IMR-90 (cell line): ENCODE data around the gene NANOS1. TPM values are rescaled to one million over a fixed set of nuclear protein-coding genes. Genes with fewer than 3 reads are reported as not detected.
A peak's percentile ranks its signal among the peaks of the same experiment; 100 is the strongest.

Experiments used
- ATAC-seq: fragments of 200-7000 bp; cut with Tn5 transposase; 2 replicates; pipeline ENCODE4 v1.9.1; 2020; ENCODE audit warnings: low read depth, mild to moderate bottlenecking, moderate library complexity
- Bru-seq: library from RNA; stranded (reverse); fragments of 400-500 nt; gene quantifications from one replicate; lab custom pipeline; 2021; lab: Mats Ljungman, UMichigan
- BruChase-seq, 2 experiments: library from RNA; stranded (reverse); fragments of 400-500 nt; gene quantifications; one replicate each; lab custom pipeline; 2021; lab: Mats Ljungman, UMichigan
- BruUV-seq: library from RNA; stranded (reverse); fragments of 400-500 nt; replicated peaks from 2 replicates; lab custom pipeline; 2021; lab: Mats Ljungman, UMichigan
- CTCF ChIA-PET: fragments of 300-600 bp; formaldehyde crosslinking; extraction: SDS; loops from one replicate; lab custom pipeline; 2021; ENCODE audit warnings: antibody characterized with exemption; lab: Yijun Ruan, JAX
- POLR2A ChIA-PET: fragments of 300-600 bp; sonication (Branson Sonifier 250); formaldehyde crosslinking; loops from one replicate; lab custom pipeline; 2022; ENCODE audit warnings: antibody characterized with exemption; ENCODE audit not compliant: unreplicated experiment; lab: Charles Lee
- DNase-seq: peaks from one replicate; pipeline ENCODE4 v3.0.0; 2013
- H2AFZ ChIP-seq: replicated peaks from 2 replicates; pipeline ENCODE3; 2013; ENCODE audit warnings: low read length, mild to moderate bottlenecking; ENCODE audit not compliant: poor library complexity
- H2AK5ac ChIP-seq: 2 replicates; pipeline ENCODE4 v1.6.1; 2013; ENCODE audit warnings: low read depth, low read length, inconsistent platforms
- H2AK9ac ChIP-seq: replicated peaks from 2 replicates; pipeline ENCODE3; 2013; ENCODE audit warnings: mild to moderate bottlenecking, low read depth, low read length, moderate library complexity; ENCODE audit not compliant: poor library complexity
- H2BK120ac ChIP-seq: 2 replicates; pipeline ENCODE4 v1.6.1; 2013; ENCODE audit warnings: low read depth, low read length, inconsistent platforms
- H2BK15ac ChIP-seq: 3 replicates; pipeline ENCODE4 v1.6.1; 2013; ENCODE audit warnings: low read depth, low read length, inconsistent platforms
- H2BK20ac ChIP-seq: 2 replicates; pipeline ENCODE4 v1.6.1; 2013; ENCODE audit warnings: low read depth, mild to moderate bottlenecking, inconsistent platforms, low read length, moderate library complexity
- H2BK5ac ChIP-seq: 2 replicates; pipeline ENCODE4 v1.6.1; 2013; ENCODE audit warnings: mild to moderate bottlenecking, low read depth, low read length, inconsistent platforms; ENCODE audit not compliant: poor library complexity, severe bottlenecking
- H3K14ac ChIP-seq: replicated peaks from 2 replicates; pipeline ENCODE4 v1.6.1; 2013; ENCODE audit warnings: low read depth, low read length, inconsistent platforms
- H3K18ac ChIP-seq: 2 replicates; pipeline ENCODE4 v1.6.1; 2013; ENCODE audit warnings: low read depth, low read length, control low read depth
- H3K23ac ChIP-seq: 2 replicates; pipeline ENCODE4 v1.6.1; 2013; ENCODE audit warnings: low read depth, low read length, inconsistent platforms
- H3K27ac ChIP-seq: 2 replicates; pipeline ENCODE4 v1.5.1; 2013; ENCODE audit warnings: mild to moderate bottlenecking, control low read depth, low read length; ENCODE audit not compliant: insufficient read depth
- H3K27me3 ChIP-seq: 2 replicates; pipeline ENCODE4 v1.6.1; 2013; ENCODE audit warnings: low read length; ENCODE audit not compliant: control insufficient read depth, insufficient read depth
- H3K36me3 ChIP-seq: 2 replicates; pipeline ENCODE4 v1.6.1; 2013; ENCODE audit warnings: low read length, mixed read lengths; ENCODE audit not compliant: control insufficient read depth, insufficient read depth
- H3K4ac ChIP-seq: 2 replicates; pipeline ENCODE4 v1.6.1; 2013; ENCODE audit warnings: low read depth, low read length, inconsistent platforms
- H3K4me1 ChIP-seq: 2 replicates; pipeline ENCODE4 v1.6.1; 2013; ENCODE audit warnings: low read length, mixed read lengths; ENCODE audit not compliant: control insufficient read depth, insufficient read depth
- H3K4me2 ChIP-seq: 2 replicates; pipeline ENCODE4 v1.6.1; 2013; ENCODE audit warnings: low read depth, mild to moderate bottlenecking, control low read depth, low read length, moderate library complexity
- H3K4me3 ChIP-seq: 2 replicates; pipeline ENCODE4 v1.5.1; 2013; ENCODE audit warnings: low read depth, mild to moderate bottlenecking, control low read depth, low read length, moderate library complexity; ENCODE audit not compliant: insufficient read depth
- H3K56ac ChIP-seq: 2 replicates; pipeline ENCODE4 v1.6.1; 2013; ENCODE audit warnings: low read length, inconsistent platforms; ENCODE audit not compliant: insufficient read depth; ENCODE audit errors: extremely low read depth
- H3K79me1 ChIP-seq, 2 experiments: 2 replicates each; pipeline ENCODE4 v1.6.1; 2013; ENCODE audit warnings: low read length in 2 of 2, inconsistent platforms in 1 of 2, low read depth in 1 of 2
- H3K9ac ChIP-seq: 2 replicates; pipeline ENCODE4 v1.6.1; 2013; ENCODE audit warnings: low read depth, low read length, control low read depth
- H3K9me1 ChIP-seq: 2 replicates; pipeline ENCODE4 v1.6.1; 2013; ENCODE audit warnings: low read length, inconsistent platforms; ENCODE audit not compliant: insufficient read depth
- H3K9me3 ChIP-seq: 2 replicates; pipeline ENCODE4 v1.6.1; 2013; ENCODE audit warnings: low read length; ENCODE audit not compliant: control insufficient read depth, insufficient read depth
- H4K20me1 ChIP-seq: 2 replicates; pipeline ENCODE4 v1.6.1; 2013; ENCODE audit warnings: low read length, inconsistent platforms; ENCODE audit not compliant: insufficient read depth
- H4K5ac ChIP-seq: 2 replicates; pipeline ENCODE4 v1.6.1; 2013; ENCODE audit warnings: mild to moderate bottlenecking, low read depth, low read length, control low read depth
- H4K8ac ChIP-seq, 2 experiments: 2 replicates each; pipeline ENCODE4 v1.6.1; 2013; ENCODE audit warnings: low read depth in 2 of 2, low read length in 2 of 2, control low read depth in 1 of 2, inconsistent platforms in 1 of 2
- H4K91ac ChIP-seq: 2 replicates; pipeline ENCODE4 v1.6.1; 2013; ENCODE audit warnings: low read depth, low read length, inconsistent platforms; ENCODE audit not compliant: insufficient read depth
- FOS ChIP-seq: fragments of 150-350 bp; IDR thresholded peaks from 2 replicates; pipeline ENCODE4 v1.6.1; 2016; ENCODE audit warnings: low read depth, low read length
- MAFK ChIP-seq: IDR thresholded peaks from 2 replicates; pipeline ENCODE4 v1.6.1; 2012; ENCODE audit warnings: low read depth, low read length, improper control_type of control experiment
- MAZ ChIP-seq: IDR thresholded peaks from 2 replicates; pipeline ENCODE4 v1.6.1; 2012; ENCODE audit warnings: low read depth, mild to moderate bottlenecking, low read length, improper control_type of control experiment, moderate library complexity, borderline replicate concordance
- MXI1 ChIP-seq: IDR thresholded peaks from 2 replicates; pipeline ENCODE4 v1.6.1; 2012; ENCODE audit warnings: low read depth, mild to moderate bottlenecking, low read length, moderate library complexity, borderline replicate concordance
- POLR2A ChIP-seq: IDR thresholded peaks from 2 replicates; pipeline ENCODE4 v1.6.1; 2012; ENCODE audit warnings: mild to moderate bottlenecking, low read depth, low read length
- RCOR1 ChIP-seq: IDR thresholded peaks from 2 replicates; pipeline ENCODE4 v1.6.1; 2012; ENCODE audit warnings: mild to moderate bottlenecking, low read length, improper control_type of control experiment; ENCODE audit not compliant: insufficient replicate concordance
- RFX5 ChIP-seq: IDR thresholded peaks from 2 replicates; pipeline ENCODE4 v1.8.0; 2012; ENCODE audit warnings: low read depth, mild to moderate bottlenecking, low read length, moderate library complexity
- SMC3 ChIP-seq: fragments of 150-350 bp; IDR thresholded peaks from 2 replicates; pipeline ENCODE4 v1.6.1; 2016; ENCODE audit warnings: low read depth, mild to moderate bottlenecking, antibody characterized with exemption, low read length, moderate library complexity
- WGBS, 2 experiments: methylation state at CpG; one replicate each; pipeline versions ENCODE4 v1.1.5 to v1.1.7; 2013; ENCODE audit warnings: missing lambda C conversion rate in 2 of 2; ENCODE audit not compliant: insufficient read length in 1 of 2; ENCODE audit errors: extremely low coverage in 2 of 2; 5-methylcytosine and 5-hydroxymethylcytosine counted together
- dilution Hi-C: fragments of 300-500 bp; cut with HindIII; formaldehyde crosslinking; loops from one replicate; pipeline ENCODE4 v1.14.3; 2018; ENCODE audit warnings: low sequenced_read_pairs; ENCODE audit not compliant: unreplicated experiment
- in situ Hi-C: fragments of 300-500 bp; cut with MboI; formaldehyde crosslinking; loops from 3 replicates; pipeline ENCODE4 v1.14.3; 2019; ENCODE audit warnings: low sequenced_read_pairs, inconsistent platforms, mixed read lengths
- intact Hi-C: fragments of 100-400 bp; cut with micrococcal nuclease; formaldehyde crosslinking; loops from 2 replicates; pipeline ENCODE4 v1.10.0; 2022
- long read RNA-seq: library from polyadenylated mRNA; unstranded; transcript quantifications from one replicate; pipeline ENCODE4 v2.0.0, GENCODE V29; 2021; ENCODE audit not compliant: unreplicated experiment
- polyA plus RNA-seq, 3 experiments: library from polyadenylated mRNA; depleted of rRNA; stranded (reverse); fragments of >200 nt; gene quantifications; 2 replicates each; pipeline ENCODE4 v1.2.3, GENCODE V29; 2012; ENCODE audit warnings: low replicate concordance in 1 of 3
- total RNA-seq: library from RNA; depleted of rRNA; stranded (reverse); fragments of >200 nt; gene quantifications from 2 replicates; pipeline ENCODE4 v1.2.3, GENCODE V29; 2012; rRNA removed
- TF ChIP-seq, protein P1 (sequence below): conservative IDR thresholded peaks from 2 replicates; pipeline ENCODE4 v1.5.1; 2012; ENCODE audit warnings: mild to moderate bottlenecking, low read depth, low read length, improper control_type of control experiment

The NANOS1 gene, protein sequence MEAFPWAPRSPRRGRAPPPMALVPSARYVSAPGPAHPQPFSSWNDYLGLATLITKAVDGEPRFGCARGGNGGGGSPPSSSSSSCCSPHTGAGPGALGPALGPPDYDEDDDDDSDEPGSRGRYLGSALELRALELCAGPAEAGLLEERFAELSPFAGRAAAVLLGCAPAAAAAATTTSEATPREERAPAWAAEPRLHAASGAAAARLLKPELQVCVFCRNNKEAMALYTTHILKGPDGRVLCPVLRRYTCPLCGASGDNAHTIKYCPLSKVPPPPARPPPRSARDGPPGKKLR
- under 0.01 and 0.28 TPM in 2 replicates for total RNA-seq
- 0.12 and 0.19 TPM in 2 replicates for polyA plus RNA-seq (2012; rRNA removed)
- 0.02 and 0.51 TPM in 2 replicates for polyA plus RNA-seq (2012; cell fraction: cytosol; rRNA removed)
- polyA plus RNA-seq (2012; cell fraction: nucleus; rRNA removed; ENCODE audit: low replicate concordance): 0.03 and 0.16 TPM in 2 replicates
- Bru-seq, nascent RNA: percentile 23 among the genes with signal in this experiment
- percentile 40 among the genes with signal in this experiment for BruChase-seq, experiment 1, labeled RNA remaining after a 6-hour chase
- BruChase-seq, experiment 2, labeled RNA remaining after a 2-hour chase: percentile 35 among the genes with signal in this experiment
- long read RNA-seq, full-length matches to known transcripts: 2 of 2 reads
- long read RNA-seq, partial matches to known transcripts: 0 of 2 reads
- long read RNA-seq, other reads (novel, unspliced or antisense): 0 of 2 reads

DNA sequence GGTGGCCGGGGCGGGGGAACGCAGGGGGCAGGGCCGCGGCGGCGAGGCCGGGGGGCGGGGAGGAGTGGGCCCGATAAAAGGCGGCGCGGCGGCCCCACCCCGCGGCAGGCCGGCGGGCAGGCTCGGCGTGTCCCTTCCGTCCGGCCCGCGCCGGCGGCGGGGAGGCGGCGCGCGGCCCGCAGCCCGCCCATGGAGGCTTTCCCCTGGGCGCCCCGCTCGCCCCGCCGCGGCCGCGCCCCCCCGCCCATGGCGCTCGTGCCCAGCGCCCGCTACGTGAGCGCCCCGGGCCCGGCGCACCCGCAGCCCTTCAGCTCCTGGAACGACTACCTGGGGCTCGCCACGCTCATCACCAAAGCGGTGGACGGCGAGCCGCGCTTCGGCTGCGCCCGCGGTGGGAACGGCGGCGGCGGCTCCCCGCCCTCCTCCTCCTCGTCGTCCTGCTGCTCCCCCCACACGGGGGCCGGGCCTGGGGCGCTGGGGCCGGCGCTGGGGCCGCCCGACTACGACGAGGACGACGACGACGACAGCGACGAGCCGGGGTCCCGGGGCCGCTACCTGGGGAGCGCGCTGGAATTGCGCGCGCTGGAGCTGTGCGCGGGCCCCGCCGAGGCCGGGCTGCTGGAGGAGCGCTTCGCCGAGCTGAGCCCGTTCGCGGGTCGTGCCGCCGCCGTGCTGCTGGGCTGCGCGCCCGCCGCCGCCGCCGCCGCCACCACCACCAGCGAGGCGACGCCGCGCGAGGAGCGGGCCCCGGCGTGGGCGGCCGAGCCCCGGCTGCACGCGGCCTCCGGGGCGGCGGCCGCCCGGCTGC lies at the start of gene NANOS1:
NANOS1 (plus strand) TSS at position 102 of the 808 bp plus-strand sequence; CDS start at position 190, 88 bp downstream.
- Histone ChIP-seq H3K27ac (no peak within 1 kb of the TSS), H3K4me1 (peaks cover 9% of the 10 kb centered on the region), H3K27me3 (peaks cover 2% of the 10 kb centered on the region; the same call in 1 of the 2 replicates), H4K5ac (no peak within 1 kb of the TSS), H3K23ac (peak within 1 kb of the TSS; percentile 85; the same call in 1 of the 2 replicates), H3K9ac (no peak within 1 kb of the TSS), H3K56ac (no peak within 1 kb of the TSS), H2AFZ (peak within 1 kb of the TSS; percentile 83), H2BK120ac (no peak within 1 kb of the TSS), H3K9me1 (no peaks in the 10 kb centered on the region; the same call in 1 of the 2 replicates), H3K79me1 (peaks cover 10 to 18% of the 10 kb centered on the region in 2 experiments), H4K8ac (no peak within 1 kb of the TSS), H3K4me2 (peak within 1 kb of the TSS; percentile 78), H4K91ac (no peak within 1 kb of the TSS), H2AK9ac (peak within 1 kb of the TSS; percentile 77), H3K4ac (no peak within 1 kb of the TSS), H3K18ac (no peak within 1 kb of the TSS), H3K14ac (no peak within 1 kb of the TSS), H2BK20ac (no peak within 1 kb of the TSS), H3K4me3 (peak within 1 kb of the TSS; percentile 60), H4K20me1 (peaks cover 44% of the 10 kb centered on the region), H3K36me3 (peaks cover 7% of the 10 kb centered on the region), H3K9me3 (no peaks in the 10 kb centered on the region), H2BK5ac (no peak within 1 kb of the TSS), H2BK15ac (no peak within 1 kb of the TSS), H2AK5ac (no peak within 1 kb of the TSS; the same call in 1 of the 2 replicates)
- dilution Hi-C loops: no loop called here
- ATAC-seq: peak; percentile 19
- ChIA-PET CTCF (no interaction called here), POLR2A (interaction anchor here (0.6 kb wide), 1 partner anchor 225 kb away, joined by 3 read pairs; no protein-coding TSS in a partner anchor)
- intact Hi-C loops: loop anchor here (5.0 to 10.0 kb wide), 2 partner anchors 278 to 305 kb away; partner anchors contain the start of gene CACUL1
- TF ChIP-seq SMC3 (no peak), POLR2A (peak; percentile 47; the same call in 1 of the 2 replicates), FOS (no peak), MXI1 (no peak), MAFK (no peak), RFX5 (no peak), RCOR1 (no peak), MAZ (no peak)
- TF ChIP-seq, protein P1, sequence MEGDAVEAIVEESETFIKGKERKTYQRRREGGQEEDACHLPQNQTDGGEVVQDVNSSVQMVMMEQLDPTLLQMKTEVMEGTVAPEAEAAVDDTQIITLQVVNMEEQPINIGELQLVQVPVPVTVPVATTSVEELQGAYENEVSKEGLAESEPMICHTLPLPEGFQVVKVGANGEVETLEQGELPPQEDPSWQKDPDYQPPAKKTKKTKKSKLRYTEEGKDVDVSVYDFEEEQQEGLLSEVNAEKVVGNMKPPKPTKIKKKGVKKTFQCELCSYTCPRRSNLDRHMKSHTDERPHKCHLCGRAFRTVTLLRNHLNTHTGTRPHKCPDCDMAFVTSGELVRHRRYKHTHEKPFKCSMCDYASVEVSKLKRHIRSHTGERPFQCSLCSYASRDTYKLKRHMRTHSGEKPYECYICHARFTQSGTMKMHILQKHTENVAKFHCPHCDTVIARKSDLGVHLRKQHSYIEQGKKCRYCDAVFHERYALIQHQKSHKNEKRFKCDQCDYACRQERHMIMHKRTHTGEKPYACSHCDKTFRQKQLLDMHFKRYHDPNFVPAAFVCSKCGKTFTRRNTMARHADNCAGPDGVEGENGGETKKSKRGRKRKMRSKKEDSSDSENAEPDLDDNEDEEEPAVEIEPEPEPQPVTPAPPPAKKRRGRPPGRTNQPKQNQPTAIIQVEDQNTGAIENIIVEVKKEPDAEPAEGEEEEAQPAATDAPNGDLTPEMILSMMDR: no peak
- DNase-seq: peak; percentile 21
- WGBS, 2 experiments: 0% methylated on average over 59 of the region's 136 CpGs; no CpG with 5 or more reads in 1 of the 2 experiments
- in situ Hi-C loops: loop anchor here (10.0 kb wide), 1 partner anchor 275 kb away; the partner anchor contains the start of gene CACUL1
- no TSS peak for BruUV-seq
